Loucy (cell line): ENCODE measurements around the gene NEDD4.

Experiments
- EZH2phosphoT487 ChIP-seq: fragments of 200-600 bp; IDR thresholded peaks from 2 replicates; pipeline ENCODE4 v1.6.1; 2018; ENCODE audit warnings: antibody characterized with exemption, mild to moderate bottlenecking, moderate library complexity, borderline replicate concordance
- TF ChIP-seq, protein P1 (sequence below): fragments of 200-600 bp; sonication (generic); conservative IDR thresholded peaks from 2 replicates; pipeline ENCODE4 v1.5.1; 2014; ENCODE audit warnings: mild to moderate bottlenecking, antibody characterized with exemption, low read length

DNA sequence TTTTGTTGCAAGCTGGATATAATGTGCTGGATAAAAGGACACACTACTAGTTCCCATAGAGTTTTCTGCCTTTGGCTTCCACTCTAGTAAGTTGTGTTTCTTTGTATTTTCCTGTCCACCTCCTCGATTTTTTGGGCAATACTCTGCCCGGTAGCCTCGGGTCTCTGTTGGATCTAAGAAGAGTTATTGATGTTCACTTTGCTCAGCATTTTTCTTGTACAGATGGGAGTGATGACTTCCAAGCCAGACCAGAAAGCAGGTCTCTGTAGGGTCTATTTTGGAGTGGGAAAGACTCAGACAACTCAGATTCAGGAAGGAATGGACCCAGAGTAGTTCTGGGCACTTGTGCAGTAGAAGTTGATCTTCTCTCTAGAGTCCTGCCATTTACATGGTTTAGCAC, 214.5 kb downstream of the NEDD4 start:
- TF ChIP-seq, protein P1, sequence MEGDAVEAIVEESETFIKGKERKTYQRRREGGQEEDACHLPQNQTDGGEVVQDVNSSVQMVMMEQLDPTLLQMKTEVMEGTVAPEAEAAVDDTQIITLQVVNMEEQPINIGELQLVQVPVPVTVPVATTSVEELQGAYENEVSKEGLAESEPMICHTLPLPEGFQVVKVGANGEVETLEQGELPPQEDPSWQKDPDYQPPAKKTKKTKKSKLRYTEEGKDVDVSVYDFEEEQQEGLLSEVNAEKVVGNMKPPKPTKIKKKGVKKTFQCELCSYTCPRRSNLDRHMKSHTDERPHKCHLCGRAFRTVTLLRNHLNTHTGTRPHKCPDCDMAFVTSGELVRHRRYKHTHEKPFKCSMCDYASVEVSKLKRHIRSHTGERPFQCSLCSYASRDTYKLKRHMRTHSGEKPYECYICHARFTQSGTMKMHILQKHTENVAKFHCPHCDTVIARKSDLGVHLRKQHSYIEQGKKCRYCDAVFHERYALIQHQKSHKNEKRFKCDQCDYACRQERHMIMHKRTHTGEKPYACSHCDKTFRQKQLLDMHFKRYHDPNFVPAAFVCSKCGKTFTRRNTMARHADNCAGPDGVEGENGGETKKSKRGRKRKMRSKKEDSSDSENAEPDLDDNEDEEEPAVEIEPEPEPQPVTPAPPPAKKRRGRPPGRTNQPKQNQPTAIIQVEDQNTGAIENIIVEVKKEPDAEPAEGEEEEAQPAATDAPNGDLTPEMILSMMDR: no peak
- no peak for TF ChIP-seq EZH2phosphoT487
